ENCODE results near the gene AMY2B.

DNA sequence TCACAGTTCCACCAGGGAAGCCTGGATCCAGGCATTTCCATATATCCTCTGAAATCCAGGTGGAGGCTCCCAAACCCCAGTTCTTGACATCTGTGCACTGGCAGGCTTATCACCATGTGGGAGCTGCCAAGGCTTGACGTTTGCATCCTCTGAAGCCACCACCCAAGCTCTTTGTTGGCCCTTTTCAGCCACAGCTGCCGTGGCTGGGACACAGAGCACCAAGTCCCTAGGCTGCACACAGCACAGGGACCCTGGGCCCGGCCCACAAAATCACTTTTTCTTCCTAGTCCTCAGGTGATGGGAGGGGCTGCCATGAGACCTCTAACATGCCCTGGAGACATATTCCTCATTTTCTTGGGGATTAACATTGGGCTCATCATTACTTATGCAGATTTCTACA lies 23.5 kb upstream of the AMY2B start:
- TF ChIP-seq POLR2A (IDR thresholded peaks at IDR 0.05; ENCODE audit: control extremely low read depth in 1 of 2, low read depth in 2 of 2, low read length in 2 of 2) (no peak), CHD2 (IDR thresholded peaks at IDR 0.05; ENCODE audit: low read length) (no peak), EP300 (IDR thresholded peaks at IDR 0.05; ENCODE audit: borderline replicate concordance in 1 of 2, low read depth in 2 of 2, low read length in 2 of 2) (no peak), POLR2AphosphoS5 (IDR thresholded peaks at IDR 0.05; ENCODE audit: low read depth, low read length) (no peak), TAF7 (optimal IDR thresholded peaks at IDR 0.05; ENCODE audit: borderline replicate concordance, low read depth, low read length) (no peak), RXRA (IDR thresholded peaks at IDR 0.05; ENCODE audit: insufficient read depth, low read depth, low read length) (no peak), JUN (IDR thresholded peaks at IDR 0.05; ENCODE audit: low read depth, low read length) (no peak)
- TF ChIP-seq, protein P1, sequence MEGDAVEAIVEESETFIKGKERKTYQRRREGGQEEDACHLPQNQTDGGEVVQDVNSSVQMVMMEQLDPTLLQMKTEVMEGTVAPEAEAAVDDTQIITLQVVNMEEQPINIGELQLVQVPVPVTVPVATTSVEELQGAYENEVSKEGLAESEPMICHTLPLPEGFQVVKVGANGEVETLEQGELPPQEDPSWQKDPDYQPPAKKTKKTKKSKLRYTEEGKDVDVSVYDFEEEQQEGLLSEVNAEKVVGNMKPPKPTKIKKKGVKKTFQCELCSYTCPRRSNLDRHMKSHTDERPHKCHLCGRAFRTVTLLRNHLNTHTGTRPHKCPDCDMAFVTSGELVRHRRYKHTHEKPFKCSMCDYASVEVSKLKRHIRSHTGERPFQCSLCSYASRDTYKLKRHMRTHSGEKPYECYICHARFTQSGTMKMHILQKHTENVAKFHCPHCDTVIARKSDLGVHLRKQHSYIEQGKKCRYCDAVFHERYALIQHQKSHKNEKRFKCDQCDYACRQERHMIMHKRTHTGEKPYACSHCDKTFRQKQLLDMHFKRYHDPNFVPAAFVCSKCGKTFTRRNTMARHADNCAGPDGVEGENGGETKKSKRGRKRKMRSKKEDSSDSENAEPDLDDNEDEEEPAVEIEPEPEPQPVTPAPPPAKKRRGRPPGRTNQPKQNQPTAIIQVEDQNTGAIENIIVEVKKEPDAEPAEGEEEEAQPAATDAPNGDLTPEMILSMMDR (IDR thresholded peaks at IDR 0.05; ENCODE audit: control extremely low read depth in 1 of 3, insufficient read depth in 1 of 3, low read depth in 1 of 3, low read length in 3 of 3), result no peak
- TF ChIP-seq, protein P2, sequence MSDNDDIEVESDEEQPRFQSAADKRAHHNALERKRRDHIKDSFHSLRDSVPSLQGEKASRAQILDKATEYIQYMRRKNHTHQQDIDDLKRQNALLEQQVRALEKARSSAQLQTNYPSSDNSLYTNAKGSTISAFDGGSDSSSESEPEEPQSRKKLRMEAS (IDR thresholded peaks at IDR 0.05), result no peak
